ENCODE data around the gene EHMT1.

Gene EHMT1

GRCh38 chr9:137618105-137619067 lies at the start of gene EHMT1:
Gene EHMT1, plus strand, starts transcription at chr9:137619005. Its CDS starts 24 bp downstream, at chr9:137619029.
- peak; percentile 96 for DNase-seq

- no peak for DNase-seq
Observed at GRCh38 chr9:137569609-137570203, 49.1 kb upstream of the EHMT1 start.

- DNase-seq: no peak
Observed at GRCh38 chr9:137570566-137570965, 48.2 kb upstream of the EHMT1 start.

GRCh38 chr9:137574192-137574591 lies 44.6 kb upstream of the EHMT1 start:
- no peak for DNase-seq

GRCh38 chr9:137575364-137575715 lies 43.5 kb upstream of the EHMT1 start:
- DNase-seq: no peak

GRCh38 chr9:137575716-137576411 lies 42.9 kb upstream of the EHMT1 start:
- no peak for DNase-seq

- peak; percentile 96 for DNase-seq
Observed at GRCh38 chr9:137578518-137579258, 40.1 kb upstream of the EHMT1 start, which contains the start of gene DPH7. Gene DPH7, minus strand, starts transcription at chr9:137578925. Its CDS starts 148 bp downstream, at chr9:137578777.

GRCh38 chr9:137579259-137579604 lies 39.6 kb upstream of the EHMT1 start:
- no peak for DNase-seq

GRCh38 chr9:137580209-137580953 lies 38.4 kb upstream of the EHMT1 start:
- DNase-seq: no peak

GRCh38 chr9:137580954-137581322 lies 37.9 kb upstream of the EHMT1 start:
- no peak for DNase-seq

GRCh38 chr9:137581361-137582285 lies 37.2 kb upstream of the EHMT1 start:
- no peak for DNase-seq

GRCh38 chr9:137582286-137582860 lies 36.4 kb upstream of the EHMT1 start:
- DNase-seq: no peak

GRCh38 chr9:137583347-137583746 lies 35.5 kb upstream of the EHMT1 start:
- DNase-seq: no peak

- DNase-seq: no peak
Observed at GRCh38 chr9:137583957-137584356, 34.8 kb upstream of the EHMT1 start.

- DNase-seq: no peak
Observed at GRCh38 chr9:137586854-137587253, 32.0 kb upstream of the EHMT1 start.

GRCh38 chr9:137588311-137588710 lies 30.5 kb upstream of the EHMT1 start:
- no peak for DNase-seq

GRCh38 chr9:137588891-137589290 lies 29.9 kb upstream of the EHMT1 start:
- no peak for DNase-seq

- no peak for DNase-seq
Observed at GRCh38 chr9:137589441-137590122, 29.2 kb upstream of the EHMT1 start.

GRCh38 chr9:137590123-137590468 lies 28.7 kb upstream of the EHMT1 start:
- no peak for DNase-seq
